SK-N-SH (cell line): ENCODE data around the gene UBAC2. TPM values are rescaled to one million over a fixed set of nuclear protein-coding genes. Genes with fewer than 3 reads are reported as not detected.

ENCODE experiments used
- CTCF ChIA-PET: fragments of 300-600, 350-600 bp; formaldehyde crosslinking; extraction: SDS; loops from one replicate; lab custom pipeline; 2021; lab: Yijun Ruan, JAX
- POLR2A ChIA-PET: fragments of 350-600 bp; sonication (Branson Sonifier 250); formaldehyde crosslinking; extraction: SDS; loops from one replicate; lab custom pipeline; 2020; ENCODE audit warnings: antibody characterized with exemption, inconsistent platforms; lab: Yijun Ruan, JAX
- DNase-seq: peaks from one replicate; pipeline ENCODE4 v3.0.0; 2012
- H2AFZ ChIP-seq: fragments of 200-600 bp; sonication (generic); 2 replicates; pipeline ENCODE4 v1.8.1; 2016; ENCODE audit warnings: antibody characterized with exemption, mild to moderate bottlenecking, low read depth
- H3F3A ChIP-seq: fragments of 200-600 bp; sonication (generic); replicated peaks from 2 replicates; pipeline ENCODE3; 2016; ENCODE audit warnings: antibody characterized with exemption, mild to moderate bottlenecking; ENCODE audit not compliant: insufficient read depth
- H3K27ac ChIP-seq, 2 experiments: fragments of 200-500 bp in 1 of 2; fragments of 200-600 bp in 1 of 2; sonication (Bioruptor generic) in 1 of 2; sonication (generic), shearing (Covaris generic) in 1 of 2; 2 replicates each; pipeline versions ENCODE4 v1.5.1 to v1.6.1; 2014 to 2016; ENCODE audit warnings: low read depth in 2 of 2, inconsistent platforms in 1 of 2, low read length in 1 of 2, mild to moderate bottlenecking in 1 of 2, mixed read lengths in 1 of 2
- H3K27me3 ChIP-seq: fragments of 200-600 bp; sonication (generic), shearing (Covaris generic); 2 replicates; pipeline ENCODE4 v1.6.1; 2016; ENCODE audit warnings: mixed run types; ENCODE audit not compliant: insufficient read depth
- H3K36me3 ChIP-seq, 2 experiments: fragments of 200-500 bp in 1 of 2; fragments of 200-600 bp in 1 of 2; sonication (Bioruptor generic) in 1 of 2; sonication (generic) in 1 of 2; replicated peaks in 1 of 2; 2 replicates each; pipeline versions ENCODE3 to v1.5.1; 2014 to 2016; ENCODE audit warnings: low read length in 1 of 2, mild to moderate bottlenecking in 1 of 2; ENCODE audit not compliant: insufficient read depth in 2 of 2, control insufficient read depth in 1 of 2
- H3K4me1 ChIP-seq, 2 experiments: fragments of 200-500 bp in 1 of 2; fragments of 200-600 bp in 1 of 2; sonication (Bioruptor generic) in 1 of 2; sonication (generic), shearing (Covaris generic) in 1 of 2; 2 replicates each; pipeline versions ENCODE4 v1.5.1 to v1.6.1; 2014 to 2016; ENCODE audit warnings: low read depth in 1 of 2, low read length in 1 of 2, mixed run types in 1 of 2; ENCODE audit not compliant: insufficient read depth in 2 of 2, control insufficient read depth in 1 of 2
- H3K4me2 ChIP-seq: fragments of 200-600 bp; sonication (generic), shearing (Covaris generic); 2 replicates; pipeline ENCODE4 v1.6.1; 2017; ENCODE audit warnings: mixed run types
- H3K4me3 ChIP-seq, 2 experiments: fragments of 200-500 bp in 1 of 2; fragments of 200-600 bp in 1 of 2; sonication (Bioruptor generic) in 1 of 2; sonication (generic), shearing (Covaris generic) in 1 of 2; 2 replicates each; pipeline versions ENCODE4 v1.5.1 to v1.8.1; 2014 to 2016; ENCODE audit warnings: low read depth in 2 of 2, inconsistent platforms in 1 of 2, low read length in 1 of 2, mild to moderate bottlenecking in 1 of 2, mixed read lengths in 1 of 2, moderate library complexity in 1 of 2
- H3K79me2 ChIP-seq: fragments of 200-600 bp; sonication (generic); 2 replicates; pipeline ENCODE4 v1.8.1; 2017; ENCODE audit warnings: mild to moderate bottlenecking; ENCODE audit not compliant: insufficient read depth
- H3K9ac ChIP-seq: fragments of 200-600 bp; sonication (generic); 2 replicates; pipeline ENCODE4 v1.6.1; 2017; ENCODE audit warnings: mixed run types
- H3K9me2 ChIP-seq: fragments of 200-600 bp; sonication (generic); 2 replicates; pipeline ENCODE4 v1.6.1; 2017; ENCODE audit warnings: mixed run types
- H3K9me3 ChIP-seq: fragments of 200-600 bp; sonication (generic); 2 replicates; pipeline ENCODE4 v1.6.1; 2017; ENCODE audit warnings: mixed run types, mild to moderate bottlenecking, moderate library complexity
- H4K20me1 ChIP-seq: fragments of 200-600 bp; sonication (generic); 2 replicates; pipeline ENCODE4 v1.6.1; 2017; ENCODE audit warnings: mild to moderate bottlenecking, mixed run types; ENCODE audit not compliant: insufficient read depth
- FOSL2 ChIP-seq: IDR thresholded peaks from 2 replicates; pipeline ENCODE4 v1.4.0; 2012; ENCODE audit warnings: low read depth, mild to moderate bottlenecking, moderate library complexity, borderline replicate concordance
- FOXJ3 ChIP-seq: sonication (generic); formaldehyde crosslinking; IDR thresholded peaks from 2 replicates; pipeline ENCODE4 v1.5.1; 2020; ENCODE audit warnings: mild to moderate bottlenecking, missing genetic modification reagents
- GABPA ChIP-seq: IDR thresholded peaks from 2 replicates; pipeline ENCODE4 v1.4.0; 2012; ENCODE audit warnings: low read depth, mild to moderate bottlenecking
- GATA2 ChIP-seq: sonication (generic); formaldehyde crosslinking; IDR thresholded peaks from 2 replicates; pipeline ENCODE4 v1.5.0; 2020; ENCODE audit warnings: mild to moderate bottlenecking, missing genetic modification reagents
- IRF3 ChIP-seq: fragments of 150-350 bp; IDR thresholded peaks from 2 replicates; pipeline ENCODE4 v1.6.1; 2016; ENCODE audit warnings: mild to moderate bottlenecking, low read depth, low read length
- MAX ChIP-seq: IDR thresholded peaks from 2 replicates; pipeline ENCODE4 v1.4.0; 2012; ENCODE audit warnings: low read depth
- PBX3 ChIP-seq: IDR thresholded peaks from 2 replicates; pipeline ENCODE4; 2012
- RCOR1 ChIP-seq: fragments of 150-350 bp; IDR thresholded peaks from 2 replicates; pipeline ENCODE4 v1.6.1; 2017; ENCODE audit warnings: antibody characterized with exemption, low read length
- RFX5 ChIP-seq: IDR thresholded peaks from 2 replicates; pipeline ENCODE4 v1.6.1; 2012; ENCODE audit warnings: mild to moderate bottlenecking, improper control_type of control experiment, low read length
- RXRA ChIP-seq: IDR thresholded peaks from 2 replicates; pipeline ENCODE4 v1.4.0; 2012; ENCODE audit warnings: low read depth, mild to moderate bottlenecking, borderline replicate concordance
- SMC3 ChIP-seq: IDR thresholded peaks from 2 replicates; pipeline ENCODE4 v1.6.1; 2012; ENCODE audit warnings: low read depth, low read length, improper control_type of control experiment
- TCF12 ChIP-seq: IDR thresholded peaks from 2 replicates; pipeline ENCODE4 v1.4.0; 2012
- TEAD4 ChIP-seq: IDR thresholded peaks from 2 replicates; pipeline ENCODE4 v1.4.0; 2012; ENCODE audit warnings: mild to moderate bottlenecking, borderline replicate concordance; ENCODE audit not compliant: insufficient read depth
- USF2 ChIP-seq: fragments of 150-350 bp; IDR thresholded peaks from 2 replicates; pipeline ENCODE4 v1.6.1; 2017; ENCODE audit warnings: antibody characterized with exemption, low read length, low read depth, borderline replicate concordance
- WGBS: methylation state at CpG from one replicate; pipeline ENCODE4 v1.1.6; 2017; ENCODE audit warnings: low lambda C conversion rate; 5-methylcytosine and 5-hydroxymethylcytosine counted together
- polyA plus RNA-seq, 3 experiments: library from polyadenylated mRNA; depleted of rRNA; stranded (reverse); fragments of >200 nt; gene quantifications; 2 replicates each; pipeline ENCODE4 v1.2.3, GENCODE V29; 2012

Gene UBAC2
- polyA plus RNA-seq, 1 of the 3 experiments (the other 2 are of a cell fraction): 79.0 TPM

GRCh38 chr13:99307648-99308339 is 107.1 kb downstream of the UBAC2 start:
- Histone ChIP-seq H3K9me2 (no peaks in the 10 kb centered on the region), H3K4me1 (peaks cover 23 to 39% of the 10 kb centered on the region in 2 experiments), H3K79me2 (peaks cover 6% of the 10 kb centered on the region; the same call in 1 of the 2 replicates), H2AFZ (no peak overlapping the region), H3K4me3 (no peak overlapping the region; a peak in 2 of 4 replicates), H3K4me2 (peak overlapping the region; percentile 75), H3K27ac (peak overlapping the region in 1 of 2 experiments; percentile 79; a peak in 3 of 4 replicates), H3K9me3 (no peaks in the 10 kb centered on the region), H3K36me3 (peaks cover 0 to 5% of the 10 kb centered on the region in 2 experiments), H3K9ac (peak overlapping the region; percentile 20; the same call in 1 of the 2 replicates), H3F3A (peaks cover 30% of the 10 kb centered on the region), H3K27me3 (no peaks in the 10 kb centered on the region), H4K20me1 (0 out of 2 replicates have a peak, but pooled peaks cover 5% of the 10 kb centered on the region)
- ChIA-PET CTCF (interaction anchor here (1.2 to 1.3 kb wide), 2 partner anchors 38 to 131 kb away, joined by 3 read pairs; no protein-coding TSS in a partner anchor), POLR2A (no interaction called here)
- TF ChIP-seq RCOR1 (no peak), PBX3 (peak; percentile 78), FOSL2 (peak; percentile 33; the same call in 1 of the 2 replicates), GATA2 (CRISPR knock-in tag) (no peak), TCF12 (peak; percentile 30)
- WGBS: 21% methylated on average over 6 of the region's 6 CpGs
- no peak for DNase-seq

GRCh38 chr13:99308471-99309087 is 107.9 kb downstream of the UBAC2 start:
- peaks cover 30% of the 10 kb centered on the region for H3F3A ChIP-seq
- H4K20me1 ChIP-seq: 0 out of 2 replicates have a peak, but pooled peaks cover 5% of the 10 kb centered on the region
- peaks cover 6% of the 10 kb centered on the region; the same call in 1 of the 2 replicates for H3K79me2 ChIP-seq
- H3K9ac ChIP-seq: no peak overlapping the region
- no peak overlapping the region for H3K4me3 ChIP-seq
- H3K4me2 ChIP-seq: peak overlapping the region; percentile 75; the same call in 1 of the 2 replicates
- ChIA-PET POLR2A (no interaction called here), CTCF (interaction anchor here (1.2 to 1.6 kb wide), 4 partner anchors 9 to 132 kb away, joined by 3 to 5 read pairs (median 3); no protein-coding TSS in a partner anchor)
- H3K9me3 ChIP-seq: no peaks in the 10 kb centered on the region
- no peaks in the 10 kb centered on the region for H3K9me2 ChIP-seq
- TF ChIP-seq USF2 (no peak), RCOR1 (no peak), TEAD4 (no peak), FOXJ3 (CRISPR knock-in tag) (no peak), RXRA (no peak), PBX3 (no peak), RFX5 (no peak), IRF3 (no peak), GABPA (no peak), SMC3 (no peak), MAX (no peak)
- no peak for DNase-seq
- H3K27ac ChIP-seq: peak overlapping the region in 1 of 2 experiments; percentile 79; a peak in 3 of 4 replicates
- H3K27me3 ChIP-seq: no peaks in the 10 kb centered on the region
- H2AFZ ChIP-seq: no peak overlapping the region
- WGBS: 59% methylated on average over 3 of the region's 3 CpGs
- peaks cover 0 to 5% of the 10 kb centered on the region in 2 experiments for H3K36me3 ChIP-seq
- H3K4me1 ChIP-seq: peaks cover 23 to 43% of the 10 kb centered on the region in 2 experiments
